ENCODE results near the gene RBPMS2. TPM values are rescaled to one million over a fixed set of nuclear protein-coding genes. Genes with fewer than 3 reads are reported as not detected.

RBPMS2 gene
- total RNA-seq, 2 experiments from 2014 or later = not detected

DNA sequence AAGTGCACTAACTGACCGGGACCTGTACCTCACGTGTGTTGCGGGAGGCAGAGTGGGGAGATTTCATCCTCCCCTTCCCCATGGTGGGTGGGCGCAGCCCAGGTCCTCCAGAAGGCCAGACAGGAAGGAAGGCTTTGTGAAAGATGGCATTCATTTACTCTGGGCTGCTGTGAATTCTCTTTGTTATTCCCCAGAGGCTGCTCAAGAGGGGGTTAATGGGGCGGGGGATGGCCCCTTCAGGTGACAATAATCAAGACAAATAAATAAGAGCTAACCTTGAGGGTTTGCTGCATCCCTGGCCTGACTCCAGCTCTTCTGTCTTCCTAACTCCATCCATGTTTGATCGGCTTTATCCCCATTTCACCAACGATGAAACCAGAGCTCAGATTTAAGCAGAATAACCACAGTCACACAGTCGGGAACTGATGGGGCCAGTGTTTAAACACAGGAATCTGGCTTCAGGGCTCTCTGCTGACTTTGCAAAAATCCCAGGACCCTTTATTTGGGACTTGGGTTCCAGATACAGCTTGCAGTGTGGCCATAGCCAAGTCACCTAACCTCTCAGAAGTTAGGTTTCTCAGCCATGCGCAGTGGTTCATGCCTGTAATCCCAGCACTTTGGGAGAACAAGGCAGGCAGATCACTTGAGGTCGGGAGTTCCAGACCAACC, 33.5 kb upstream of the RBPMS2 start:
- Mint-ChIP-seq H3K36me3 (ENCODE audit: low read depth) (no peaks in the 10 kb centered on the region), H3K4me3 (no peak overlapping the region), H3K9me3 (no peaks in the 10 kb centered on the region), H3K27me3 (no peaks in the 10 kb centered on the region), H3K27ac (no peak overlapping the region), H3K4me1 (ENCODE audit: low read depth) (no peaks in the 10 kb centered on the region)
- Histone ChIP-seq H3K9me3 (ENCODE audit: control insufficient read depth in 1 of 2, insufficient read depth in 1 of 2, low read length in 2 of 2) (no peaks in the 10 kb centered on the region), H3K4me3 (ENCODE audit: low read length) (no peak overlapping the region), H3K27me3 (ENCODE audit: control insufficient read depth in 1 of 2, insufficient read depth in 2 of 2, low read length in 2 of 2) (peaks cover 0 to 5% of the 10 kb centered on the region in 2 experiments), H3K4me1 (ENCODE audit: insufficient read depth, low read length) (peaks cover 6% of the 10 kb centered on the region), H3K36me3 (ENCODE audit: insufficient read depth, low read length) (no peaks in the 10 kb centered on the region), H3K27ac (ENCODE audit: low read depth in 1 of 2, low read length in 2 of 2) (no peak overlapping the region)
- no peak for DNase-seq
- CTCF ChIA-PET = interaction anchor here (0.8 to 1.9 kb wide), 6 partner anchors 27 to 97 kb away, joined by 3 to 7 read pairs (median 4); no protein-coding TSS in a partner anchor
- TF ChIP-seq, protein P1, sequence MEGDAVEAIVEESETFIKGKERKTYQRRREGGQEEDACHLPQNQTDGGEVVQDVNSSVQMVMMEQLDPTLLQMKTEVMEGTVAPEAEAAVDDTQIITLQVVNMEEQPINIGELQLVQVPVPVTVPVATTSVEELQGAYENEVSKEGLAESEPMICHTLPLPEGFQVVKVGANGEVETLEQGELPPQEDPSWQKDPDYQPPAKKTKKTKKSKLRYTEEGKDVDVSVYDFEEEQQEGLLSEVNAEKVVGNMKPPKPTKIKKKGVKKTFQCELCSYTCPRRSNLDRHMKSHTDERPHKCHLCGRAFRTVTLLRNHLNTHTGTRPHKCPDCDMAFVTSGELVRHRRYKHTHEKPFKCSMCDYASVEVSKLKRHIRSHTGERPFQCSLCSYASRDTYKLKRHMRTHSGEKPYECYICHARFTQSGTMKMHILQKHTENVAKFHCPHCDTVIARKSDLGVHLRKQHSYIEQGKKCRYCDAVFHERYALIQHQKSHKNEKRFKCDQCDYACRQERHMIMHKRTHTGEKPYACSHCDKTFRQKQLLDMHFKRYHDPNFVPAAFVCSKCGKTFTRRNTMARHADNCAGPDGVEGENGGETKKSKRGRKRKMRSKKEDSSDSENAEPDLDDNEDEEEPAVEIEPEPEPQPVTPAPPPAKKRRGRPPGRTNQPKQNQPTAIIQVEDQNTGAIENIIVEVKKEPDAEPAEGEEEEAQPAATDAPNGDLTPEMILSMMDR (IDR thresholded peaks at IDR 0.05) = no peak
- intact Hi-C loops (cut with DNase I, micrococcal nuclease) = no loop called here
- POLR2A ChIA-PET = interaction anchor here (0.7 to 1.0 kb wide), 2 partner anchors 83 to 85 kb away, joined by 3 read pairs; no protein-coding TSS in a partner anchor
- ATAC-seq (ENCODE audit: poor library complexity) = no peak

DNA sequence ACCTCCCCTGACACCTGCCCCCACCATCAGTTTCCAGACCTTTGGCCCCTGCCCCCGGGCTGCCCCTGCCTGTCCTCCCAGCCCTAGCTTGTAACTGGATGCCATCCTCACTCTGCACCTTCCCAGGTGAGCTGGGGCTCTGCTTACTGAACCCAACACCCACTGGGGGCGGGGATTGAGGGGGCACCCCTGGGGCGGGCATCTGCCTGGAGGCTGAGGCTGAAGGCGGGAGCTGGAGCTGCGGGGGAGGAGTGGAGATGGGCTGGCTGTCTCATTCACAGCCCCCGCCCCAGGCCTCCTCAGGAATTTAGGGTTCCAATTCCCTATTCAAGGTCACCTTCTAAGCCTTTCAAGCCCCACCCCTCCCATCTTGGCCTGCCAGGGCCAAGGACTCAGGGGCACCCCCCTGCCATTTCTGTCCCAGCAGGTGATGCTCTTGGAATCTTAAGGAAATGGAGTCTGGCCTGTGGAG, 32.4 kb upstream of the RBPMS2 start:
- ChIA-PET CTCF (no interaction called here), POLR2A (no interaction called here)
- no peaks in the 10 kb centered on the region for H3K9me3 ChIP-seq (ENCODE audit: control insufficient read depth in 1 of 2, insufficient read depth in 1 of 2, low read length in 2 of 2)
- no peak overlapping the region for H3K27ac Mint-ChIP-seq
- intact Hi-C loops (cut with DNase I, micrococcal nuclease) = no loop called here
- H3K4me1 Mint-ChIP-seq (ENCODE audit: low read depth) = no peaks in the 10 kb centered on the region
- no peaks in the 10 kb centered on the region for H3K36me3 ChIP-seq (ENCODE audit: insufficient read depth, low read length)
- peaks cover 0 to 5% of the 10 kb centered on the region in 2 experiments for H3K27me3 ChIP-seq (ENCODE audit: control insufficient read depth in 1 of 2, insufficient read depth in 2 of 2, low read length in 2 of 2)
- TF ChIP-seq, protein P1 (IDR thresholded peaks at IDR 0.05) = no peak
- no peak for ATAC-seq (ENCODE audit: poor library complexity)
- H3K4me3 ChIP-seq (ENCODE audit: low read length) = no peak overlapping the region
- no peak overlapping the region for H3K4me3 Mint-ChIP-seq
- no peak overlapping the region for H3K27ac ChIP-seq (ENCODE audit: low read depth in 1 of 2, low read length in 2 of 2)
- H3K27me3 Mint-ChIP-seq = no peaks in the 10 kb centered on the region
- H3K36me3 Mint-ChIP-seq (ENCODE audit: low read depth) = no peaks in the 10 kb centered on the region
- H3K4me1 ChIP-seq (ENCODE audit: insufficient read depth, low read length) = peaks cover 6% of the 10 kb centered on the region
- no peak for DNase-seq
- H3K9me3 Mint-ChIP-seq = no peaks in the 10 kb centered on the region

DNA sequence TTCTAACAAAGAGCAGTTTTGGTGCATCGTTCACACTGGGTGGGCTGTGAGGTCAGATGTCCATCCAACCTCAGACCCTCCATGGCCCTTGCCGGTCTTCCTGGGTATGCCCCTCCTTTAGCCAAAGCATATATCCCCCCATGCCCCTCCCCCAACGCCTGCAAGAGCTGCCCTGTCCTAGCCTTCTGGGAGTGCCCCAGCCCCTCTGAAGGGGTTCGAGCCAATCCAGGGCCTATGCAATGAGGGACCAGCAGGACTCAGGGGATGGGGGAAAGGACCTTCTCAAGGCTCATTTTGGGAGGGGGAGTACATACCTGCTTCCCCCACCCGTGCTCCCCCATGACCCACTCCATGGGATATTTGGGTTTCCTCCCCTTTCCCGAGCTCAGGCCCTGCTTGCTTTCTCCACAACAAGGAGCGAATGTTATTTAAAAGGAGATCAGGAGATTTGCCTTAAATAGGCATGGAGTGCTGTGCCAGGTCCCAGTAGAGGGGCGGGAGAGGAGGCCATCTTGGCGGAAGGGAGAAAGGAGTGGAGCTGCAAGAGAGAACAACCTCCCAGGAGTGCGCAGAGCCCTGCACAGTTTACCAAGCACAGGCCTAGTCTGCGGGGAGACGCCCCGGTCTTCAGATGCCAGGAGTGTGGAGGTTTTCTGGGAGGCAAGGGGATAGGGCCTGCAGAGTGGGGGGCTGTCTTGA, 31.8 kb upstream of the RBPMS2 start:
- peaks cover 6% of the 10 kb centered on the region for H3K4me1 ChIP-seq (ENCODE audit: insufficient read depth, low read length)
- DNase-seq (no peak), ATAC-seq (ENCODE audit: poor library complexity) (no peak)
- ChIA-PET CTCF (no interaction called here), POLR2A (no interaction called here)
- Mint-ChIP-seq H3K4me1 (ENCODE audit: low read depth) (no peaks in the 10 kb centered on the region), H3K27ac (no peak overlapping the region), H3K27me3 (no peaks in the 10 kb centered on the region), H3K4me3 (no peak overlapping the region), H3K36me3 (ENCODE audit: low read depth) (no peaks in the 10 kb centered on the region), H3K9me3 (no peaks in the 10 kb centered on the region)
- TF ChIP-seq, protein P1 (IDR thresholded peaks at IDR 0.05) = no peak
- no peak overlapping the region for H3K27ac ChIP-seq (ENCODE audit: low read depth in 1 of 2, low read length in 2 of 2)
- no peaks in the 10 kb centered on the region for H3K9me3 ChIP-seq (ENCODE audit: control insufficient read depth in 1 of 2, insufficient read depth in 1 of 2, low read length in 2 of 2)
- H3K36me3 ChIP-seq (ENCODE audit: insufficient read depth, low read length) = no peaks in the 10 kb centered on the region
- no peak overlapping the region for H3K4me3 ChIP-seq (ENCODE audit: low read length)
- intact Hi-C loops (cut with DNase I, micrococcal nuclease) = no loop called here
- H3K27me3 ChIP-seq (ENCODE audit: control insufficient read depth in 1 of 2, insufficient read depth in 2 of 2, low read length in 2 of 2) = peaks cover 0 to 5% of the 10 kb centered on the region in 2 experiments
